IMR-90 (cell line): ENCODE measurements around the gene BNIP5.

Experiments used
- POLR2A ChIP-seq: IDR thresholded peaks from 2 replicates; pipeline ENCODE4 v1.6.1; 2012; ENCODE audit warnings: mild to moderate bottlenecking, low read depth, low read length
- TF ChIP-seq, protein P1 (sequence below): conservative IDR thresholded peaks from 2 replicates; pipeline ENCODE4 v1.5.1; 2012; ENCODE audit warnings: mild to moderate bottlenecking, low read depth, low read length, improper control_type of control experiment

DNA sequence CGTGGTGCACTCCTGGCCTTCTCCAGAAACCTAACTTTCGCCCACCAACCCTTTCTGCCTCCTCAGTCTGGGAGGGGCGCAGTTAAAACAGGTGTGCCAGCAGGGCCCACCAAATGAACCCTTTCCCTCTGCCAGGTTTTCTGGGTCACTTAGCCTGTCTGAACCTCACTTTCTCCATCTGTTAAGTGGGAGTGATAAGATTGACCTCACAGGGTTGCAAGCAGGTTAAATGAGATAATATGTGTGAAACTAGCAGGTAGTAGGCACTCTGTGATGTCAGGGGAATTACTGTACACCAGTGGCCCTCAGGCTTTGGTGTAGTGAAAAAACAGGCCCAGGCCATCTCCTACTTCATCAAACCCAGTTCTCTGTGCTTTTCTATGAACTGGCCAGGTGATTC lies 14.1 kb downstream of the BNIP5 start:
- TF ChIP-seq, protein P1, sequence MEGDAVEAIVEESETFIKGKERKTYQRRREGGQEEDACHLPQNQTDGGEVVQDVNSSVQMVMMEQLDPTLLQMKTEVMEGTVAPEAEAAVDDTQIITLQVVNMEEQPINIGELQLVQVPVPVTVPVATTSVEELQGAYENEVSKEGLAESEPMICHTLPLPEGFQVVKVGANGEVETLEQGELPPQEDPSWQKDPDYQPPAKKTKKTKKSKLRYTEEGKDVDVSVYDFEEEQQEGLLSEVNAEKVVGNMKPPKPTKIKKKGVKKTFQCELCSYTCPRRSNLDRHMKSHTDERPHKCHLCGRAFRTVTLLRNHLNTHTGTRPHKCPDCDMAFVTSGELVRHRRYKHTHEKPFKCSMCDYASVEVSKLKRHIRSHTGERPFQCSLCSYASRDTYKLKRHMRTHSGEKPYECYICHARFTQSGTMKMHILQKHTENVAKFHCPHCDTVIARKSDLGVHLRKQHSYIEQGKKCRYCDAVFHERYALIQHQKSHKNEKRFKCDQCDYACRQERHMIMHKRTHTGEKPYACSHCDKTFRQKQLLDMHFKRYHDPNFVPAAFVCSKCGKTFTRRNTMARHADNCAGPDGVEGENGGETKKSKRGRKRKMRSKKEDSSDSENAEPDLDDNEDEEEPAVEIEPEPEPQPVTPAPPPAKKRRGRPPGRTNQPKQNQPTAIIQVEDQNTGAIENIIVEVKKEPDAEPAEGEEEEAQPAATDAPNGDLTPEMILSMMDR: no peak
- TF ChIP-seq POLR2A: no peak
